ENCODE data around the gene COL4A1.

COL4A1 gene

DNA sequence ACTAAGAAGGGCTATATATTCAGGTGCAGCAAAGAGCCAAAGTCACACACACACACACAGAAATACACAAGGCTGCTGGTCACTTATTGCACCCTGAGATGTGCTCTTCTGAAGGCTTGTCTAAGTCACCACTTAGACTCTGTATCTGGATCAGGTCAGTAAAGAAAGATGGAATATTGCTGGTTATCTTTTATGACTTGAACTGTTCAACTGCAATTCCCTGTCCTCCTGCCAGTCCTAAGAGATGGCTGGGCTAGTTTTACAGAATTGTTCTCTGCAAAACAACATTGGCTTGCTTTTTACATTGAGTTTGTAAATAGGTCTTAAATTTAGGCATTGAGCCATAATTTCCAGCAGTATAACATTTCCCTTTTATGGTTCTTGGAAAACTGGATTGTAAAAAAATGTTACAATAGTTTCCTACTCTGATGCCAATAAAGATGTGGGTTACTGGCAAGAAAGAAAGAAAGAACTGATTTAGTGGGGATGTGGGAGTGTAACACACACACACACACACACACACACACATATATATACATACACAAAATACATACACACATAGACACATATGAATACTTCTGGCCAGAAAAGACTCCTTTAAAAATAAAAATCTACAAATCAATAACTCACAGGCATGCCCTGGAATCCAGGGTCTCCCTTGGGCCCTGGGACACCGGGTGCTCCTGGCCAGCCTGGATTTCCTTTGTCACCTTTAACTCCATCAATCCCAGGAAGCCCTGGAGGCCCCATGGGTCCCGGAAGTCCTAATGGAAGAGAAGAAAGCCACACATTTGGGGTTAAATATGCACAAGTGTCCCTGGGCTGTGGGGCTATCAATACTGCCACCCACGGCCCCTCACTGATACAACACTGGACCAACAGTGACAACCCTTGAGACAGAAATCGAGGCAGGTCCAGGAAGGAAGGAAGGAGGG, 137.7 kb downstream of the COL4A1 start:
- DNase-seq = no peak

DNA sequence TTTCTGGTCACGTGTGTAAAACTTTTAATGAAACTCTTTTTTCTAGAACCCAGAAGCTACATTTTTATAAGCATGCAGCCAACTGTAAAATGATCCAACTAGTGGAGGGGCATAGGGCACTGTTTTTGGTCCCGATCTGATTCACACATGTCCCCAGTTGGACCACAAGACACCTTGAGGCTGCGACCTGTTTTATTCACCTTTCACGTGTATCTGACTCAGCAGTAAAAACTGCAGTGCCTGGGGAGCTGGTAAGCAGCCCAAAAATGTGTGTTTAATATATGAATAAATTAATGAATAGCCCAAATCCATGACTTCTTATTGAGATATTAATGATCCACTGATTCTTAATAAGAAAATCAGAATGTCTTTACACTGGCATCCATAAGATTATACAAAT, 140.4 kb downstream of the COL4A1 start:
- DNase-seq = no peak

DNA sequence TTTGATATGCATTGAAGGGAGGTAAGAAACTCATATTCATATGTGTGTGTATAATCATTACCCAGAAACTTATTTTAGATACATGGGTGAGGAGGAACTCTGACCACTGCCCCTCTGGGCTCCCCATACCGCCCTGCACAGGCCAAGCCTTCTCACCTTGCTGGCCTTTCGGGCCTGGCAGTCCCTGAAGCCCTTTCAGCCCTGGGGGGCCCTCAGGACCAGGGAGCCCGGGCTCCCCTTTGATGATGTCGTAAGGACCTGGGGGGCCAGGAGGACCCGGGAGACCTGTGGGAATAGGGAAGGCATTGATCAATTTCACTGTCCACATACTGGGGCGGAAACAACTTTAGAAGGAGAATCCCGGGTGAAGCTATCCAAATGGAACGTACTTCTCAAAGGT, 142.3 kb downstream of the COL4A1 start:
- no peak for DNase-seq

DNA sequence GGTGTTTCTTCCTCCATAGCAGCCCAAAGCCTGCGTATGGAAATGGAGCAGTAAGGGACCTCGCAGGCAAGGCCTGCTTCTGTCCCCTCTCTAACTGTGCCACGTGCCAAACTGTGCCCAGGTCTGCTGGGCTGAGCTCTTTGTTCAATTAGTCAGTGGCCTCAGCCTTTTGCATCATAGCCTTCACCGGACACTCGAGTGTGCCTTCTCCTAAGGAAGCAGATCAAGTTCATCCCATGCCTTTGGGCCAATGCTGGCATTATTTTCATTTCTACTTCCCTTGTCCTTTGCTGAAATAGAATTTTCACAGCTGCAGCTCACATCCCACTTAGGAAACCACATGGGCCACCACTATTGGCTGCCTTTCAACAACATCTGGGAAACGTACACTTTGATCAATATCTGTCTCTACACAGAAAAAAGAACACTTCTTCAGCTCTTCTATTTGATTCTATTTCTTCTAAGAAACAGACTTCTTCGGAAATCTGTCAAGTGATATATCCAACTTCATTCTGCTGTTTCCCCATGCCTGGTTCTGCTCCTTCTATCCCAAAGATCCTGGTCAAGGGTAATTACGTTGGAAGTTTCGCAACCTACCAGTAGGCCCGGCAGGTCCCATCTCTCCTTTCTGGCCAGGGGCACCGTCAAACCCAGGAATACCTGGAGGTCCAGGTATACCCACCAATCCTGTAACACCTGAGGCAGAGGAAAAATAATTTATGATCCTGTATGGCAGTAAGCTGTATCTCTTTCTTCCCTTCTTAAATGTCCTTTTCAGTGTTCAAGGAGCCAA, 143.9 kb downstream of the COL4A1 start:
- no peak for DNase-seq

DNA sequence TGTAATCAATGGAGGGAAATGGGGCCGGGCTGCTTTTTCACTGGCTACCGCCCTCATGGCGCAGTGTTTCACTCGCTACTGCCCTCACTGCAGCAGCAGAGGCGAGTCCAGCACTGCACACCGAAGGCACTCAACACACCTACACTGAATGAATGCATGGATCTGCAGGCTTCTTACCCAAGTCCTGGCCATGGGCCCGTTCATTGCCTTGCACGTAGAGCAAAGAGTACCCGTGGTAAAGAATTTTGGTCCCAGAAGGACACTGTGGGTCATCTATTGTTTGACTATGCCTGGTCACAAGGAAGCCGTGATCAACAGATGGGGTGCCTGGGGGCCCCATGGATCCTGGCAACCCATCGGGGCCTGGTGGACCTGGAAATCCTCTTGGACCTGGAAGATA, 144.9 kb downstream of the COL4A1 start:
- no peak for DNase-seq

DNA sequence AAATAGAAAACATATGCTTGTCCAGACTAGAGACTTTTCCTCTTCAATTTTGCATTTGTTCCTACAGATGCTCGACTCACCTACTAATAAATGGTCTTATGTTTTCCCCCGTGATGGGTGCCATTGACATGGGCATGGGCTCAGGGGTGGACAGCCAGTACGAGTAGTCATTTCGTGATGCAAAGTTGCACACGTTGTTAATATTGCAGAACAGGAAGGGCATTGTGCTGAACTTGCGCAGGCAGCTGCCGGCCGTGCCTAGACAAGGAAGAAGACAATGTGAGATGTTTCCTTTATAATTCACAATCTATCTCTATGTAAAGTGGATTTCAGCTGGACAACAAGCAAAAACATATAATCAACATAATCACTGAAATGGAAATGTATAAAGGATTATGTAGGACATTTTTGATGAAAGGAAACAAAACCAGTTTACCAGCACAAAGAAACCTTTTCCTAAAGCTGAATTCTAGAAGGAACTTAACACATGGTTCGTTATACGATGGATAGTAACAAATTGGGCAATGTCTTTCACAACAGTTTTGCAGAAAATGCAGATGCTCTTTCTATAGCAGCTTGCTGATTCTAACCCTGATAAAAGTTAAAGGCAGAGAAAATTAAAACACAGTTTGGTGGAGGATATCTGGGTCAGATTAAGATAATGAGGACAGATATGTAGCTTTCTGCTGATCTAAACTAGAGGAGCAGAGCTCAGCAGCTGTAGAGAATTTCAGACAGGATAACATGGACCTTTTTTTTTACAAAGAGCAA, 145.7 kb downstream of the COL4A1 start:
- DNase-seq = no peak

DNA sequence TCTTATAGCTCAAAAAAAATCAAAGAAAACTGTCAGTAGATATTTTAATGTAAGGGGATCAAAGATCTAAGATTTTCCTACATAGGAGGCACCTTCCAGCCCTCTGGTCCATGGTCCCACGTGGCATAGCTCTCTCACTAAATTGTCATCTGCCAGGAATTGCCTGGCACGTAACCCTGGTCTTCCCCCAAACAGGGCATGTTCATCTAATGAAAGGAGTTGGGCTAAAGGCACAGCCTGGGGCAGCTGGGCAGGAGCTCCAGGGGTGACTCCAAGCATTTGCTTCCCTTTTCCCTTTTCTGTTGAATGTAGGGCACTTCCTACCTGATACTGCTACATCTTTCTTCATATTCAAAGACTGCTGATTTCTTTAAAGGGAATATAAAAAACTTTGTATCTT, 148.7 kb downstream of the COL4A1 start:
- DNase-seq = peak in 2 of 56 donors; percentile 6 to 12

DNA sequence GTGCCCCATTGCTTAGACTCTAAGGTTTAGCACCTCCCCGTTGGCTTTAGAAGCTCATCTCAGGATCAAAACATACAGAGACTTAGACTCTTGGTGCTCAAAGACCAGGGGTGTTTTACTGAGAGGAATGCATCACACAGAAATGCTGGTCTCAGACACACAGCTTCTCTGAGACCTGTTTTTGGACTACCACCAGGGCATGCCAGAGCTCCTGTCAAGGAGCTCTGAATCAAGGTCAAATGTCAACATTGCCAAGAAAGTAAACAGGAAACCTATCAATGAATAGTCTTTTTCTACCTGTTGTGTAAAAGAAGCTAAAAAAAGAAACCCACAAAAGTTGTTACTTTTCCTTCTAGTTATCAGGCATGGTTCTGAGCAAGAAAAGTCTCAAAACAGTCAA, 149.2 kb downstream of the COL4A1 start:
- DNase-seq = no peak

DNA sequence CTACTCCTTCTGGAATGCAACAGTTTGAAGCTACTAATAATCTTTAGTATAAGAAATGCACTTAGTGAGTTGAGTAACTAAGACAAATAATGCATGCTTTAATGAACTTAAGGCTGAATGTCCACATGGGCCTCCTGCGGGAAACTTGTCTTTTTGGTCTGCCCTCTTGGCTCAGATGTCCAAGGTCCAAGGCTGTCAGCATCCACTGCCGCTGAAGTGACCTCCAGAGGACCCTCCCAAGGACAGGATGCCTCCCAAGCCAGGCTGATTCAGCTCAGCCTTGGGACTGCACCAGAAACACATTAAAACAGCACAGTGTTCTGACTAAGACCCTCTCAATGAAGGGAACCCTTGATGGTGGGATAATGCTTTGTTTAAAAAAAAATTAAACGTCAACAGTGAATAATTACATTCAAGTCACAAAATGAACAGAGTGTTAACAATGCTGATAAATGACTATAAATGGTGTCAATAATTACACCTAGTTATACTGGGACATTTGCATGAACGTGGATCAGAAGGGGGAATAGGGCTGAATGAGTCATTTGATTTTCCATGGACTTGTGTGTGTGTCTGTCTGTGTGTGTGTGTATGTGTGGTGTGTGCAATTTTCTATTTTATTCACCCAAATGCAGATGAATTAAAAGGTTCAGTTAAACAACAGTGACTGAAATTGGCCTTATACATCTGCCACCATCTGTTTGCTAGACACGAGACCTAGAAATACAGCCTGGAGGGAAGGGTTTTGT, 150.5 kb downstream of the COL4A1 start:
- DNase-seq = no peak

DNA sequence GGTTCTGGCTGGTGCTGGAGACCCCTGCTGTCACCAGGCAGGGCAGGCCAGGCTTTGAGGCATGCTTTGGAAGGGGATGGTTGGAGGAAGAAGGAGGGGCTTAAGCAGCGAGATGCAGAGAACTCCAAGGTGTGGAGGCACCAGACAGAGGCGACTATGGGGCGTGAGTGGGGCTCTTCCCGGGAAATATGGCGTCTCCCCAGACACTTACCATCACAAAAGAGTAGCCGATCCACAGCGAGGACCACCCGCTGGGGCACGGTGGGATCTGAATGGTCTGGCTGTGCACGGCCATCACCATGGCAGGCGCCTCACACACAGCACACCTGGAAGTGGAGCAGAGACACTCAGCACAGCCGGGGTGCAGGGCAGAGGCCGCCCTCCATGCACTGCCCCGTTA, 151.9 kb downstream of the COL4A1 start:
- no peak for DNase-seq

DNA sequence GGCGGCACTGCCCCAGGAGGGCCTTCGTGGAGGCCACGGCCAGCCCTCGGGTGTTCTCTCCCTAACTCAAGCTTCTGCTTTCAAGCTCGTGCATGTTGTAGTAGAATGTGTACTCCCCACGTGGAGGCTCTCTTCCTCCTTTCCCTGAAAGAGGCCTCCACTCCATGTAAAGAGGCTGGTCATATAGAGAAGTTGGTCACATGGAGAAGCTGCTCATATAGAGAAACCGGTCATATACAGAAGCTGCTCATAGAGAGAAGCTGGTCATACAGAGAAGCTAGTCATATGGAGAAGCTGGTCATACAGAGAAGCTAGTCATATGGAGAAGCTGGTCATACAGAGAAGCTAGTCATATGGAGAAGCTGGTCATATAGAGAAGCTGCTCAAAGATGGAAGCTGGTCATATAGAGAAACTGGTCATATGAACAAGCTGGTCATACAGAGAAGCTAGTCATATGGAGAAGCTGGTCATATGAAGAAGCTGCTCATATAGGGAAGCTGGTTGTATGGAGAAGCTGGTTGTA, 152.5 kb downstream of the COL4A1 start:
- no peak for DNase-seq

DNA sequence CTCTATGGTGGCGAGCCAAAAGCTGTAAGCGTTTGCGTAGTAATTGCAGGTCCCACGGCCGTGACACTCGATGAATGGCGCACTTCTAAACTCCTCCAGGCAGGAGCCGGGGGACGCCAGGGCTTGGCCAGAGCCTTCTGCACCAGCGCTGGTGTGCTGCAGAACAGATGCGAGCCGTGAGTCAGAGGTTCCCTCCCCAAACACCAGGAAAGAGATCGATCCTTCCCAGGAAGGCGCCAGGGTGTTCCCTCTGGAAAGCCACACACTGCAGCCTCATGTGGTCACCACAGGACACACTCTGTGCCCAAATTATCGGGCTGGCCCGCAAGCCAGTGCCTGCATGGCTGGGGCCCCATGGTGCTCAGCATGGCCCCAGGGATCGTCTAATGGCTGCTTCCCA, 154.6 kb downstream of the COL4A1 start:
- no peak for DNase-seq

DNA sequence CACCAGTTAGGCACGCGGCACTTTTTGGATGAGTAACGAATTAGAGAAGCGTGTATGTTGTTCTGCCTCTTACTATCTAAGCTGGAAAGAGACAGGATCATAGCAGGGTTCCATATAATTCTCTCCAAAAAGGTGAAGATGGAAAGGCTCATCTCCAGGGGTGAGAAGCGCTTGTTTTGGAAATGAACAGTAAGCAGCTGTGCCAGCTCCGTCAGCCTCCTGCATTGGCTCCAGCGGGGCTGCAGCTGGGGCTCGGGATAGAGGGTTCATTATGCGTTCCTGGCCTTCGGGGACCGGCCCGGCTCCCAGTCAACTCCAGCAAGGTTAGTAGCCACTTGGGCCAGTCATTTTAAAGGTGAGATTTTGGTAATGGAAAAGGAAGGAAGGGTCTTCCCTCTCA, 155.5 kb downstream of the COL4A1 start:
- DNase-seq = peak in 1 of 56 donors; percentile 21

DNA sequence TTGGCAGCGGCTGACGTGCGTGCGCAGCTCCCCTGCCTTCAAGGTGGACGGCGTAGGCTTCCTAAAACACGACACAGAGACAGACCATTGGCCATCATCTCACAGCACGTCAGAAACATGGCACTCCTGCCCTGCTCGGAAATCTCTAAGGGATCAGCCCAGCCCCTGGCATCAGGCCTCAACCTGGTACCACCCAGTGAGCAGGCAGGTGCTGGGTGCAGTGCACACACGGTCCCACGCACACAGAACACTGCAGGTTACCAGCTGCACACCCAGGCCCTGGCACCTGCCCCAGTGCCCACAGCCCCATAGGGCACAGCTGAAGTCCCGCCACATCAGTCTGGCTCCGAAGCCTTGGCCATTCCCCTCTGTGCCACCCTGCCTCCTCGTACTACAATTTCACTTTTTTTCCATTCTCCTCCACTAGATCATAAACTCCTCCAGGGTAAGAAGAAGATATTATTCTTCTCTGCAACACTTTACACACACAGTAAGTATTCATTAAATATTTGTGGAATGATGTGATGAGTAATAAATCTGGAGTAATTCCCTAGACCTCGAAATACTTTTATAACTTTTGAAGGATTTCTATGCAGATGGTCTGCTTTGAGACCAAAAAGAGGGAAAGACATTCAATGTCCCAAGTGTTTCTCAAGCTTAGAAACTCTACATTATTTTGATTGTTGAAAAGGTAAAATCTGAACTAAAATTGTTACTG, 156.4 kb downstream of the COL4A1 start:
- no peak for DNase-seq

DNA sequence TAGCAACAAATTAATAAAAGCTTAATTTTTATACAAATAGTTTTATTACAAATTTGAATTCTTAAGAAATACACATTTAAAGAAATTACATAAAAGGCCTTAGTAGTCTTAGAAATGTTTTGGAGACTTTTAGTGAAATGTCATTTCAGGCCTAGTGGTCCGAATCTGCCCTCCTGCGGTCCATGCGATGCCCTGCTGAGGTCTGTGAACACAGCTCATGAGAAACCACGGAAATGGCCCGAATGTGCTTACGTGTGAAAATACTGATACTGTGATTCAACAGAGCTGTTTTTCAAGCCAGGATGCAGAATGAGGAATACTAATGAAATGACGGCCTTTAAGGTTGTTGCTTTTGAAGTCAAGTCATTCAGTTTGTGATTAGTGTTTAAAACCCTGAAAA, 157.9 kb downstream of the COL4A1 start:
- DNase-seq = no peak

DNA sequence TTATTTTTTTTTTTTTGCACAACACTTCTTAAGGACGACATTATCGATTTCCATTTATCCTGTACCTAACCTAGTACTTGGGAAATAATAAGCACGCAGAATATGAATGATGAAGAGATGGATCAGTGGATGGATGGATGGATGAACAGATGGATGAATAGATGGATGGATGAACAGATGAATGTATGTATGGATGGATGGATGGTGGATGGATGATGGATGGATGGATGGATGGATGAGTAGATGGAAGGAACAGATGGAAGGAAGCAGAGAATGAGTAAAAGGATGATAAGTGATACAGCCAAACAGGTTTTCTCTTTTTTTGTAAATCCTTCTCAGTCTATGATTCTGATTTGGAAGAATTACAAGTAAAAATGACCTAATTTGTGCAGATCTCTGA, 166.9 kb downstream of the COL4A1 start:
- DNase-seq = no peak

DNA sequence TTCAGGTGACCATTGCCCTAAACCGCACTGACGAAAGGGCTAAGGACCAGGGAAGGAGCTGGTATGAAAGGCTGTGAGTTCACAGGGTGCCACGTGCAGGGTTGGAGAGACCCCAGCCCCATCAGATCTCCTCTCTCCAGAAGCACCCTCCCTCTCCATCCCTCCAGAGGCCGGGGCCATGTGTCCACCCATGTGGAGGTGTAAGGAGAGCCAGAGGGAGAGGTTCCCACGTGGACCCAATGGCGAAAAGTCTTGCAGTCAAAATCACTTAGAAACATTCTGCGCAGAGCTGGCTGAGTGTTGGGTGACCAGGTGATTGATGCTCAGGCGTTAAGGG, 168.3 kb downstream of the COL4A1 start:
- no peak for DNase-seq

DNA sequence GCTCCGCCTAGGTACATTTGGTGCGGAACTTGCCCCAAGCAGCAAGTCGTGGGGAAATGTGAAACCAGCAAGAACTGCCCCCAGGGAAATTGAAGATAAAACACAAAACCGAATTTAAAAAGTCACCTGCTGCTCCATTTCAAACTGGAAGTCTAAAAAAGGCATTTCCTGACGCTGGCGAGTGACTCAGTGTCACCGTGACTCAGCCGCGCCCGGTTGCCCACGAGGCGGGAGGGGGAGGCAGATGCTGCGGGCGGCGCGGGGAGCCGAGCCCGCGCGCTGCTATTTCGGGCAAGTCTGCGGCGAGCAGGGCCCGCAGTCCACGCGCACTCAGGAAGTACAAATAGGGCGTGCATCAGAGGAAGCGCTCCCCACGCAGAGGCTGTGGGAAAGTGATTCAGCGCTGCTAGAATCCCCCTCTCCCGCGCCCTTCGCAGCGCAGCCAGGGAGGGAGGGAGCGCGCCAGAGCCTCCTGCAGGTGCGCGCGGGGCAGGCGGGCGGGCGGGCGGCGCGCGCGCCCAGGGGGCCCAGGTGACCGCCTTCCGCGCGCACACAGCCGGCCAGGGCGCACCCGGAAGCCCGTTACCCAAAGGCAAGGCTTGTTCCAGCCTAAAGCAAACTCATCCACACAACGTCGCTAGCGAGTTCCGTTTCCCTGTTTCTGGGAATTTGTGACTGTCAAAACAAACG, 168.8 kb downstream of the COL4A1 start:
- DNase-seq = peak in 39 of 56 donors; percentile 15 to 80 (median 55)

DNA sequence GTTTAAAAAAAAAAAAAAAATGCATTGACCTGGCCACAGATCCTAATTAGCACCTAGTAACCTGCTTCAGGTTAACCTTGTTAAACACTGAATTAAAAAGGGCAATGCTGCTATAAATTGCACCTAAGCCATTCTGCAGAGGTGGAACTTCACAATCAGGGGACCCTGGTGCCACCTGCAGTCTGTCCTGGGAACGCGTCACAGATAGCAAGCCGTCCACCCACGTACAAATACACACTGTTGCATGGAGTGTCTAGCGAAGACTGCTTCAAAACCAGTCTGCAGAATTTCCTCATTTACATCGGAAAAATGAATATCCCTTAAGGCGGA, 169.3 kb downstream of the COL4A1 start:
- DNase-seq = peak in 18 of 56 donors; percentile 19 to 80 (median 44)
